H9 (cell line): ENCODE measurements around the gene SLC25A25. TPM values are rescaled to one million over a fixed set of nuclear protein-coding genes. Genes with fewer than 3 reads are reported as not detected.
A peak's percentile ranks its signal among the peaks of the same experiment; 100 is the strongest.

Experiments
- DNase-seq: peaks from one replicate; pipeline ENCODE4 v3.0.0-alpha.2; 2017
- H2AFZ ChIP-seq: one replicate; pipeline ENCODE4 v1.6.1; 2013; ENCODE audit warnings: mild to moderate bottlenecking, low read length, control low read depth, moderate library complexity
- H2AK5ac ChIP-seq: 2 replicates; pipeline ENCODE4 v1.6.1; 2013; ENCODE audit warnings: low read length, control low read depth, mixed read lengths; ENCODE audit not compliant: insufficient read length
- H2BK120ac ChIP-seq: one replicate; pipeline ENCODE4 v1.6.1; 2013; ENCODE audit warnings: low read depth, mild to moderate bottlenecking, low read length, control low read depth, inconsistent platforms; ENCODE audit not compliant: poor library complexity, severe bottlenecking
- H2BK12ac ChIP-seq: 2 replicates; pipeline ENCODE4 v1.6.1; 2013; ENCODE audit warnings: low read length, control low read depth, mixed read lengths, low read depth; ENCODE audit not compliant: insufficient read length
- H2BK15ac ChIP-seq: 2 replicates; pipeline ENCODE4 v1.6.1; 2013; ENCODE audit warnings: low read depth, low read length, control low read depth
- H2BK20ac ChIP-seq: one replicate; pipeline ENCODE4 v1.6.1; 2013; ENCODE audit warnings: low read depth, mild to moderate bottlenecking, low read length, control low read depth, inconsistent platforms; ENCODE audit not compliant: poor library complexity, severe bottlenecking
- H2BK5ac ChIP-seq: 2 replicates; pipeline ENCODE4 v1.6.1; 2013; ENCODE audit warnings: low read length, control low read depth, mixed read lengths; ENCODE audit not compliant: insufficient read length
- H3K14ac ChIP-seq: 2 replicates; pipeline ENCODE4 v1.6.1; 2013; ENCODE audit warnings: low read length, control low read depth; ENCODE audit not compliant: insufficient read depth
- H3K18ac ChIP-seq: 2 replicates; pipeline ENCODE4 v1.6.1; 2013; ENCODE audit warnings: low read depth, mild to moderate bottlenecking, mixed read lengths, low read length, control low read depth; ENCODE audit not compliant: insufficient read length
- H3K23ac ChIP-seq: 2 replicates; pipeline ENCODE4 v1.6.1; 2013; ENCODE audit warnings: low read length, control low read depth, mixed read lengths, low read depth; ENCODE audit not compliant: insufficient read length
- H3K23me2 ChIP-seq: 2 replicates; pipeline ENCODE4 v1.6.1; 2013; ENCODE audit warnings: low read depth, mild to moderate bottlenecking, mixed read lengths, low read length, control low read depth; ENCODE audit not compliant: insufficient read length, poor library complexity, severe bottlenecking
- H3K27ac ChIP-seq: 2 replicates; pipeline ENCODE4 v1.5.1; 2013; ENCODE audit warnings: low read length, control low read depth, mixed read lengths, low read depth; ENCODE audit not compliant: insufficient read length
- H3K27me3 ChIP-seq: 2 replicates; pipeline ENCODE4 v1.6.1; 2013; ENCODE audit warnings: low read length, control low read depth, inconsistent platforms; ENCODE audit not compliant: insufficient read depth
- H3K4ac ChIP-seq: 2 replicates; pipeline ENCODE4 v1.6.1; 2013; ENCODE audit warnings: low read depth, mild to moderate bottlenecking, control low read depth, inconsistent platforms, low read length, moderate library complexity
- H3K4me1 ChIP-seq: 2 replicates; pipeline ENCODE4 v1.6.1; 2013; ENCODE audit warnings: low read length, control low read depth, inconsistent platforms; ENCODE audit not compliant: insufficient read depth
- H3K4me2 ChIP-seq: 2 replicates; pipeline ENCODE4 v1.6.1; 2013; ENCODE audit warnings: low read length, control low read depth, mixed read lengths; ENCODE audit not compliant: insufficient read length, insufficient read depth
- H3K56ac ChIP-seq: 2 replicates; pipeline ENCODE4 v1.6.1; 2013; ENCODE audit warnings: low read depth, mild to moderate bottlenecking, mixed read lengths, low read length, control low read depth; ENCODE audit not compliant: insufficient read length
- H3K79me1 ChIP-seq: 2 replicates; pipeline ENCODE4 v1.6.1; 2013; ENCODE audit warnings: low read depth, mild to moderate bottlenecking, moderate library complexity, low read length, control low read depth, inconsistent platforms; ENCODE audit not compliant: insufficient read depth, poor library complexity, severe bottlenecking
- H3K79me2 ChIP-seq: 2 replicates; pipeline ENCODE4 v1.6.1; 2013; ENCODE audit warnings: low read length, control low read depth, inconsistent platforms; ENCODE audit not compliant: insufficient read depth
- H3K9ac ChIP-seq: 2 replicates; pipeline ENCODE4 v1.6.1; 2013; ENCODE audit warnings: low read length, control low read depth, mixed read lengths; ENCODE audit not compliant: insufficient read length; ENCODE audit errors: extremely low read depth
- H3K9me3 ChIP-seq: one replicate; pipeline ENCODE4 v1.6.1; 2013; ENCODE audit warnings: low read depth, low read length, inconsistent platforms; ENCODE audit not compliant: control insufficient read depth
- H3T11ph ChIP-seq: one replicate; pipeline ENCODE4 v1.6.1; 2013; ENCODE audit warnings: mild to moderate bottlenecking, low read length, control low read depth, inconsistent platforms
- H4K20me1 ChIP-seq: one replicate; pipeline ENCODE4 v1.6.1; 2013; ENCODE audit not compliant: control insufficient read depth, insufficient read length, insufficient read depth
- H4K5ac ChIP-seq: 2 replicates; pipeline ENCODE4 v1.6.1; 2013; ENCODE audit warnings: low read depth, mild to moderate bottlenecking, mixed read lengths, low read length, control low read depth; ENCODE audit not compliant: insufficient read length
- H4K8ac ChIP-seq: replicated peaks from 2 replicates; pipeline ENCODE4 v1.6.1; 2013; ENCODE audit warnings: low read length, control low read depth, mixed read lengths, low read depth; ENCODE audit not compliant: insufficient read length
- H4K91ac ChIP-seq: 2 replicates; pipeline ENCODE4 v1.6.1; 2013; ENCODE audit warnings: low read depth, mild to moderate bottlenecking, moderate library complexity, mixed read lengths, low read length, control low read depth; ENCODE audit not compliant: insufficient read length
- H3K27ac Mint-ChIP-seq, 3 experiments: 2 replicates in 2 of 3; 3 replicates in 1 of 3; pipeline ENCODE4 v1.8.0; 2020 to 2021; ENCODE audit warnings: mixed read lengths in 3 of 3, mild to moderate bottlenecking in 1 of 3, moderate library complexity in 1 of 3
- H3K27me3 Mint-ChIP-seq: 2 replicates; pipeline ENCODE4 v1.8.0; 2021; ENCODE audit warnings: low read depth, mild to moderate bottlenecking, moderate library complexity, mixed read lengths
- H3K36me3 Mint-ChIP-seq, 3 experiments: 2 replicates in 2 of 3; 3 replicates in 1 of 3; pipeline ENCODE4 v1.8.0; 2020 to 2021; ENCODE audit warnings: low read depth in 3 of 3, mixed read lengths in 3 of 3; ENCODE audit not compliant: insufficient read depth in 1 of 3
- H3K4me1 Mint-ChIP-seq, 2 experiments: 2 replicates each; pipeline ENCODE4 v1.8.0; 2020; ENCODE audit warnings: mixed read lengths in 2 of 2
- H3K4me3 Mint-ChIP-seq, 2 experiments: 2 replicates in 1 of 2; 3 replicates in 1 of 2; pipeline ENCODE4 v1.8.0; 2020 to 2021; ENCODE audit warnings: mild to moderate bottlenecking in 2 of 2, mixed read lengths in 2 of 2, moderate library complexity in 1 of 2
- H3K9me3 Mint-ChIP-seq, 2 experiments: 2 replicates in 1 of 2; 3 replicates in 1 of 2; pipeline ENCODE4 v1.8.0; 2020; ENCODE audit warnings: mild to moderate bottlenecking in 2 of 2, mixed read lengths in 2 of 2, moderate library complexity in 1 of 2
- WGBS: extraction: QIAGEN DNeasy Blood & Tissue Kit; methylation state at CpG from one replicate; pipeline ENCODE4 v1.1.7; 2013; ENCODE audit warnings: missing lambda C conversion rate, low lambda C conversion rate, mixed read lengths; ENCODE audit not compliant: insufficient read length; ENCODE audit errors: extremely low coverage; 5-methylcytosine and 5-hydroxymethylcytosine counted together
- total RNA-seq: library from RNA; stranded (reverse); gene quantifications from 2 replicates; pipeline ENCODE4 v1.2.1, GENCODE V29; 2021
- TF ChIP-seq, protein P1 (sequence below): fragments of 200-600 bp; sonication (generic); conservative IDR thresholded peaks from 3 replicates; pipeline ENCODE4 v1.8.0; 2021; ENCODE audit warnings: antibody characterized with exemption, mild to moderate bottlenecking

Gene SLC25A25
- total RNA-seq, 1 experiment from 2014 or later, result 16.9 TPM

DNA sequence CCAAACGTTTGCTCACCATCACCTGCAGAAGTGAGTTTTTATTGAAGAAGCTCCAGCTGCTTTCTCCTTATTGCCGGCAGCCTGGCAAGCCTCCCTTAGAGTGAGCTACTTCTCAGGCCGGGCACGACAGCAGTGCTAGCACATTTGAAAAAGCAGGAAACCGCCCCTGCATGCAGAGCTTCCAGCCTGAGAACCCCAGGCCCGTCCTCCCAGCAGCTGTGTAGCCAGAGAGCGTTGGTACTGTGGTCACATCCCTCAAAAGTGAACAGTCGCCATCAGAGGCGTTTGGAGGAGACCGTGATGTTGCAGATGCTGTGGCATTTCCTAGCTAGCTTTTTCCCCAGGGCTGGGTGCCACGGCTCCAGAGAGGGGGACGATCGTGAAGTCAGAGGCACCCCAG, 23.5 kb downstream of the SLC25A25 start:
- Histone ChIP-seq H2AFZ (no peak overlapping the region), H3K27ac (no peak overlapping the region), H3K79me1 (peaks cover 8% of the 10 kb centered on the region), H3T11ph (no peak overlapping the region), H2BK15ac (no peak overlapping the region), H3K23me2 (no peaks in the 10 kb centered on the region), H3K4ac (no peak overlapping the region), H4K20me1 (no peaks in the 10 kb centered on the region), H3K18ac (no peak overlapping the region), H3K4me2 (no peak overlapping the region), H3K23ac (no peak overlapping the region), H4K5ac (no peak overlapping the region), H3K4me1 (no peaks in the 10 kb centered on the region), H2AK5ac (no peak overlapping the region), H2BK12ac (no peak overlapping the region), H3K79me2 (no peaks in the 10 kb centered on the region; the same call in 1 of the 2 replicates), H2BK20ac (no peak overlapping the region), H2BK120ac (no peak overlapping the region), H4K8ac (no peak overlapping the region), H3K9ac (no peak overlapping the region), H3K56ac (no peak overlapping the region), H3K9me3 (no peaks in the 10 kb centered on the region), H4K91ac (no peak overlapping the region), H3K27me3 (no peaks in the 10 kb centered on the region), H2BK5ac (no peak overlapping the region), H3K14ac (no peak overlapping the region)
- H3K4me1 Mint-ChIP-seq, result peaks cover 18 to 23% of the 10 kb centered on the region in 2 experiments
- TF ChIP-seq, protein P1, sequence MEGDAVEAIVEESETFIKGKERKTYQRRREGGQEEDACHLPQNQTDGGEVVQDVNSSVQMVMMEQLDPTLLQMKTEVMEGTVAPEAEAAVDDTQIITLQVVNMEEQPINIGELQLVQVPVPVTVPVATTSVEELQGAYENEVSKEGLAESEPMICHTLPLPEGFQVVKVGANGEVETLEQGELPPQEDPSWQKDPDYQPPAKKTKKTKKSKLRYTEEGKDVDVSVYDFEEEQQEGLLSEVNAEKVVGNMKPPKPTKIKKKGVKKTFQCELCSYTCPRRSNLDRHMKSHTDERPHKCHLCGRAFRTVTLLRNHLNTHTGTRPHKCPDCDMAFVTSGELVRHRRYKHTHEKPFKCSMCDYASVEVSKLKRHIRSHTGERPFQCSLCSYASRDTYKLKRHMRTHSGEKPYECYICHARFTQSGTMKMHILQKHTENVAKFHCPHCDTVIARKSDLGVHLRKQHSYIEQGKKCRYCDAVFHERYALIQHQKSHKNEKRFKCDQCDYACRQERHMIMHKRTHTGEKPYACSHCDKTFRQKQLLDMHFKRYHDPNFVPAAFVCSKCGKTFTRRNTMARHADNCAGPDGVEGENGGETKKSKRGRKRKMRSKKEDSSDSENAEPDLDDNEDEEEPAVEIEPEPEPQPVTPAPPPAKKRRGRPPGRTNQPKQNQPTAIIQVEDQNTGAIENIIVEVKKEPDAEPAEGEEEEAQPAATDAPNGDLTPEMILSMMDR, result no peak
- no peak for DNase-seq
- WGBS, result no CpG with 5 or more reads among the region's 13 CpGs
- no peaks in the 10 kb centered on the region for H3K9me3 Mint-ChIP-seq
- peaks cover 0 to 3% (median 0%) of the 10 kb centered on the region in 3 experiments; a peak in 2 of 7 replicates for H3K36me3 Mint-ChIP-seq
- no peaks in the 10 kb centered on the region for H3K27me3 Mint-ChIP-seq
- H3K27ac Mint-ChIP-seq, result peak overlapping the region; percentile 27 to 75 (median 64); a peak in 4 of 7 replicates
- H3K4me3 Mint-ChIP-seq, result no peak overlapping the region; a peak in 1 of 5 replicates
